Heart left ventricle (tissue), 16 donors: ENCODE data around the gene MUC6. TPM values are rescaled to one million over a fixed set of nuclear protein-coding genes. Genes with fewer than 3 reads are reported as not detected.

Experiments used
- ATAC-seq, 4 donors: fragments of 200-7000 bp; cut with Tn5 transposase; one replicate each; pipeline ENCODE4 v1.9.1; 2020 to 2022; ENCODE audit warnings: moderate library complexity in 4 of 4, mild to moderate bottlenecking in 3 of 4, moderate number of reproducible peaks in 1 of 4
- DNase-seq, 5 donors: peaks; one replicate each; pipeline ENCODE4 v3.0.0-alpha.2; 2020
- H3K27ac ChIP-seq, 12 donors: fragments of 200-600 bp; sonication (generic) in 4 of 12; one replicate each; pipeline versions ENCODE4 v1.5.0 to v1.8.0; 2016 to 2022; ENCODE audit warnings: mild to moderate bottlenecking in 2 of 12
- H3K27me3 ChIP-seq, 9 donors: fragments of 200-600 bp; sonication (generic) in 2 of 9; one replicate each; pipeline versions ENCODE4 v1.5.1 to v1.8.0; 2016 to 2022; ENCODE audit warnings: mild to moderate bottlenecking in 3 of 9
- H3K36me3 ChIP-seq, 9 donors: fragments of 200-600 bp; sonication (generic) in 2 of 9; one replicate each; pipeline versions ENCODE4 v1.5.0 to v1.8.0; 2018 to 2022; ENCODE audit warnings: mild to moderate bottlenecking in 2 of 9
- H3K4me1 ChIP-seq, 12 donors: fragments of 200-600 bp; sonication (generic) in 4 of 12; one replicate each; pipeline versions ENCODE4 v1.5.0 to v1.8.0; 2016 to 2022; ENCODE audit warnings: mild to moderate bottlenecking in 3 of 12
- H3K4me3 ChIP-seq, 12 donors: fragments of 200-600 bp; sonication (generic) in 4 of 12; one replicate each; pipeline versions ENCODE4 v1.5.0 to v1.8.0; 2017 to 2022; ENCODE audit warnings: mild to moderate bottlenecking in 9 of 12, moderate library complexity in 4 of 12
- H3K9me3 ChIP-seq, 12 donors: fragments of 200-600 bp; sonication (generic) in 4 of 12; one replicate each; pipeline versions ENCODE4 v1.5.0 to v1.8.0; 2016 to 2022; ENCODE audit warnings: mild to moderate bottlenecking in 1 of 12
- CTCF ChIP-seq, 12 donors: fragments of 200-600 bp; sonication (generic) in 4 of 12; IDR thresholded peaks; one replicate each; pipeline versions ENCODE4 v1.5.0 to v1.8.0; 2018 to 2022; ENCODE audit warnings: antibody characterized with exemption in 12 of 12, mild to moderate bottlenecking in 5 of 12
- POLR2A ChIP-seq, 2 donors: fragments of 450-650 bp; IDR thresholded peaks; one replicate each; pipeline ENCODE4 v1.6.1; 2017; ENCODE audit warnings: antibody characterized with exemption in 2 of 2, mild to moderate bottlenecking in 2 of 2, moderate library complexity in 2 of 2
- WGBS, 4 donors: extraction: QIAGEN DNeasy Blood & Tissue Kit in 2 of 4; methylation state at CpG; one replicate each; pipeline versions ENCODE4 v1.1.5 to v1.1.7; 2013 to 2018; 5-methylcytosine and 5-hydroxymethylcytosine counted together
- intact Hi-C, 10 donors: fragments of 100-400 bp; cut with DNase I; formaldehyde crosslinking; loops; one replicate each; pipeline versions ENCODE4 v1.11.1 to v1.14.2; 2022
- polyA plus RNA-seq, 2 donors: library from polyadenylated mRNA; stranded (reverse); fragments of 200-250 nt; gene quantifications; one replicate each; pipeline ENCODE4 v1.2.3, GENCODE V29; 2013
- total RNA-seq, 9 donors: library from RNA; depleted of rRNA in 2 of 9; stranded (reverse); fragments of >200 nt in 2 of 9; fragmentation: NEBNext Ultra II Directional in 3 of 9; extraction: Animal tissue kit (Norgen Biotek cat#: 25700) in 3 of 9; gene quantifications; one replicate each; pipeline versions ENCODE4 v1.1.0 to v1.2.4, GENCODE V29; 2016 to 2023
- donor health status: ischemic (EF 13 %, LVEDD 7.1; RV severe dilation, severe dysfunction).
- donor health status: healthy with polysubstance abuse.
- donor health status: DM: no; HTN: yes; CAD: no.
- donor health status: DM: no; HTN: no; CAD: no.
- donor health status: ischemic (EF 25% LVEDD 6.9; RV normal size, moderate dysfunction).
- donor health status: ischemic (EF 25% LVEDD 5.7; RV mildly dilated, moderate dysfunction).
- donor health status: healthy.
- donor health status: DM: yes; HTN: yes; CAD: no.
- donor health status: ischemic (EF 35%, LVEDD 5.7; RV mildly dilated, moderate dysfunction).
- donor health status: nonischemic (EF 11% LVEDD 7.7; RV severe dilation, severe dysfunction).
- donor health status: DM: yes; HTN: yes; CAD: no.
- donor health status: PGD.
- donor health status: ischemic (EF 29% LVEDD 5.4; RV normal size, mild dysfunction).
- donor health status: nonischemic (EF 23%, LVEDD 6.1; RV moderate dilation, normal function).

Gene MUC6
- total and polyA plus RNA-seq, 11 donors, result 0.04 to 0.06 TPM; not detected in 9

GRCh38 chr11:1076061-1076665 is 39.6 kb upstream of the MUC6 start:
- TF ChIP-seq CTCF (IDR thresholded peaks at IDR 0.05) (no peak), POLR2A (IDR thresholded peaks at IDR 0.05) (no peak)
- Histone ChIP-seq H3K36me3 (no peaks in the 10 kb centered on the region), H3K4me3 (no peak overlapping the region), H3K27ac (no peak overlapping the region), H3K27me3 (peaks cover 0 to 3% (median 0%) of the 10 kb centered on the region in 9 donors), H3K9me3 (no peaks in the 10 kb centered on the region), H3K4me1 (peaks cover 4 to 20% (median 13%) of the 10 kb centered on the region in 12 donors)
- no peak for ATAC-seq
- peak in 1 of 5 donors; percentile 20 for DNase-seq
- intact Hi-C loops, result no loop called here
- WGBS, 4 donors, result 80 to 86% (median 84%) methylated on average over 9 to 18 of the region's 18 CpGs

- 91 to 92% (median 91%) methylated on average over 25 to 28 of the region's 28 CpGs for WGBS, 4 donors
- TF ChIP-seq CTCF (IDR thresholded peaks at IDR 0.05) (no peak), POLR2A (IDR thresholded peaks at IDR 0.05) (no peak)
- Histone ChIP-seq H3K27me3 (peaks cover 0 to 3% (median 0%) of the 10 kb centered on the region in 9 donors), H3K27ac (no peak overlapping the region), H3K9me3 (no peaks in the 10 kb centered on the region), H3K4me1 (peaks cover 4 to 20% (median 13%) of the 10 kb centered on the region in 12 donors), H3K36me3 (no peaks in the 10 kb centered on the region), H3K4me3 (no peak overlapping the region)
- peak in 3 of 5 donors; percentile 6 to 55 (median 13) for DNase-seq
- no peak for ATAC-seq
- intact Hi-C loops, result no loop called here
Observed at GRCh38 chr11:1075341-1075911, 38.9 kb upstream of the MUC6 start.

- no peak within 1 kb of the TSS for H3K27ac ChIP-seq
- TF ChIP-seq CTCF (IDR thresholded peaks at IDR 0.05), result no peak
- TF ChIP-seq POLR2A (IDR thresholded peaks at IDR 0.05), result no peak
- H3K4me1 ChIP-seq, result peaks cover 4 to 20% (median 13%) of the 10 kb centered on the region in 12 donors
- peaks cover 0 to 3% (median 0%) of the 10 kb centered on the region in 9 donors for H3K27me3 ChIP-seq
- ATAC-seq, result no peak
- no peak within 1 kb of the TSS for H3K4me3 ChIP-seq
- H3K9me3 ChIP-seq, result no peaks in the 10 kb centered on the region
- 83 to 93% (median 84%) methylated on average over 9 to 32 of the region's 32 CpGs for WGBS, 4 donors
- intact Hi-C loops, result no loop called here
- DNase-seq, result peak in 3 of 5 donors; percentile 7 to 56 (median 21)
- H3K36me3 ChIP-seq, result no peaks in the 10 kb centered on the region
Observed at GRCh38 chr11:1074244-1075221, 38.0 kb upstream of the MUC6 start, which contains the start of gene MUC2. TSS of gene MUC2 (plus strand) at chr11:1074874.
